Measurements from ENCODE around the gene GRM8. TPM values are rescaled to one million over a fixed set of nuclear protein-coding genes. Genes with fewer than 3 reads are reported as not detected.
"Not testable (repeated sequence)": the region's sequence is repeated elsewhere in the genome, so short reads cannot be mapped to it uniquely, and the experiment has no call there.

GRM8 gene
- total RNA-seq, 1 donor from 2014 or later = 3.3 TPM

DNA sequence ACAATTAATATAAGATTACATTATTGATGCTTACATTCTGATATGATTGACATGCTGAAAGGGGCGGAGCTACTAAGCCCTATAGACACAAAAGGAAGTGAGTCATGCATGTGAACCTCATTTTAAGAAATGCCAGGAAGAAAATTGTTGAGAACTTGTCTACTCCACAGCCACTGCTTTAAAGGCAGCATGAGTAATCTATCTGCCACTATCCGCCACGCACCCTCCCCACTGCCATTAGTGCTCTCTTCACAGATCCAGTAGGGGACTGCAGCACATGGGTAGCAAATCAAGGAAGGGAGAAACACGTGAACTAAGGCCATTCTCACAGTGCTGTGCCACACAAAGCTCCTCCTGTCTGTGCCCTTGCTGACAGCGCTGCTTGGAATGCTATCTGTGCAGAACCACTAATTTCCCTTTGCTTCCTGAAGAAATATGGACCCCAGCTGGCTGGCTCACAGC lies 524.8 kb downstream of the GRM8 start:
- no peak for DNase-seq (ENCODE audit: low spot score)

GRCh38 chr7:126723966-126724544 lies 528.7 kb downstream of the GRM8 start:
- no peak for DNase-seq (ENCODE audit: low spot score)

GRCh38 chr7:126720232-126720631 lies 532.5 kb downstream of the GRM8 start:
- DNase-seq (ENCODE audit: low spot score) = no peak

DNA sequence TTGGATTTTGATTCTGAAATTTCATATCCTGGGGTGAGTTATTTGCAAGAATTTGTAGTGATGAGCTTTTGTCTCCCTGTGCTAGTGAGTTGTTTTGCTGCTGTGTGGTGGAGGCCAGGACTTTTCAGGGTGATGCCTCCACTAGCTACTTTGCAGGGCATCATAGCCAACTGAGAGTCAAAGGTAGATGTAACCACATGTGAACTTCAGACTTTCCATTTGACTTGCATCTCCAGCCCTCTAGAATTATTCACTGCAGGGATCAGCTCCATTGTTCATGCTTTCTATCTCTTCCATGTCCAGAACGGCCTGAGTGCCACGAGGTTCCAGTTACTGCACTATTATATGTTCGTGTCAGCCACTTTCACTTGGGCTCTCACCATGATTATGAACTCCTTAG lies 534.3 kb downstream of the GRM8 start:
- DNase-seq (ENCODE audit: low spot score) = no peak

GRCh38 chr7:126716321-126716720 lies 536.4 kb downstream of the GRM8 start:
- DNase-seq (ENCODE audit: low spot score) = no peak

- DNase-seq (ENCODE audit: low spot score) = no peak
These were observed 537.7 kb downstream of the GRM8 start for GRCh38 chr7:126715076-126715475.

GRCh38 chr7:126702242-126703016 lies 550.3 kb downstream of the GRM8 start:
- no peak for DNase-seq (ENCODE audit: low spot score)

GRCh38 chr7:126700807-126701604 lies 551.7 kb downstream of the GRM8 start:
- DNase-seq (ENCODE audit: low spot score) = no peak

- no peak for DNase-seq (ENCODE audit: low spot score)
These were observed 553.0 kb downstream of the GRM8 start for GRCh38 chr7:126699707-126700106.

GRCh38 chr7:126698909-126699308 lies 553.8 kb downstream of the GRM8 start:
- DNase-seq (ENCODE audit: low spot score) = no peak

DNA sequence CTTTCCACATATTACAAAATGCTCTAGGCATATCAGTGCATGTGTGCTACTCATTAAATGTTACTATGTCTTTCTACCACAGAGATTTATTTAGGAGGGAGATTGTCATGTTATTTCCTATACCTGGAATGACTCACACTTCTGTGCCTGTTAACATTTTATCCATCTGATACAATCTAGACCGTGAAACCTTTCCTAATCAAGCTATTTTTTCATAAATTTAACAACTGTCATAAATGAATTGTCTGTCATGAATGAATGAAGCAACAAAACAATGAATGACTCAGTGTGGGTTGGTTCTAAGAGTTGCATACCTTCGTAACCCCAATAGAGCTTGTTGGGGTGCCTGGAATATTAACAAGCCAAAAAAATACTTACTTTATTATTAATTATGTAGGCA lies 554.3 kb downstream of the GRM8 start:
- DNase-seq (ENCODE audit: low spot score) = no peak

GRCh38 chr7:126696256-126697038 lies 556.3 kb downstream of the GRM8 start:
- no peak for DNase-seq (ENCODE audit: low spot score)

DNA sequence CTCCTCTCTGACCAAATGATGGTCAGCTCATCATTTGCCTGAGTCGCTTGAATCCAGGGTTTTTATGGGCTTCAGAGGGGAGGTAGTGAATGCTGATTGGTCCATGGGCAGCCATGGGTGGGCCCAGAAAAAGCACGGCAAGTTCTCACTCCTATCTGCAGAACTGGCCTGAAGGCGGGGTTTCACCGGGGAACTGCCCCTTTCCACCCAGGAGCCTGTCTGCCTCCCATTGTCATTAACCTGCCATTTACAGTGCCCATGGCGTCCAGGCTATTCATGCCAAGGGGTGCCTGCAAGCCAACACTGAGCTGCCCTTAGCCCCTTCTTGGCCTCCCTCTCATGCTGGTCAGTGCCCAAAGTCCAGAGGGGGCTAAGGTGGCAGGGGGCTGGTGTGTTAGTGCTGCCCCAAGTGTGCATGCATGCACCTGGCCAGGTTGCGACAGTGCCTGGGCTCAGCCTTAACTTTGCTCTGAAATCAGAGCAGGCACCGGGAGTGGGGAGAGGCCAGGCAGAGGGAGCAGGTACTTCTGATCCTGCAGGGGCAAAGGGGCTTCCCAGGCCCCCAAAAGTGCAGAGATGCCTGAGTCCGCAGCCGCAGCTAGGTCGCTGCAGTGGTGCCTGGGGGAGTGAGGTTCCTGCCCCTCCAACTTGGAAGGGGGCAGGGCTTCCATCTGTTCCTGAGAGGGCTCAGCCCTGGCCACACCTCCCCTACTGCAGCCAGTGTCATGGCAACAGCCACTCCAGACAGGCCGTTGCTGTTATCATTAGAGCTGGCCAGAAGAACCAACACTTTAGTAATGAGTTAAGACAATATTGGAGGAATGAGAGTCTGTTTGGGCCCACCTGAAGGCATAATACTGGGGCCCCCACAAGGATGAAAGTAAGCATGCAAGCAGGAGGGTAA lies 561.6 kb downstream of the GRM8 start:
- no peak for DNase-seq (ENCODE audit: low spot score)

DNA sequence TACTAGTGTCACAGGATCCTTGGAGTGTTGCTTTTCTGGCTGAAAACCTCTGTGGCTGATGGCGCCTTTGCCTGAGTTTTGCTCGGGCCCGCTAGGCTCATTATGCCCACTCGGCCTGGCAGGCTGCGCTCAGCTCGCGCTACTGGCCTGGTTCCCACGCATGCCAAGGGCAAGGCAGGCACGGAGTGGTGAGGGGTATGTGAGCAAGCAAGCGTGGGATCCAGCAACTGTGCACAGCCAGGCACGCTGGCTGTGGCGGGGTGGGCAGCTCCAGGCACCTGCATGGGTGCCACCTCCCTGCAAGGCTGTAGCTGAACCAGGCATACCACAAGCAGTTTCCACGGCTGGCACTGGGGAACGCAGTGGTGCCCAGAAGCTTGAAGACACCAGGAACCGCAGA lies 562.6 kb downstream of the GRM8 start:
- no peak for DNase-seq (ENCODE audit: low spot score)

DNA sequence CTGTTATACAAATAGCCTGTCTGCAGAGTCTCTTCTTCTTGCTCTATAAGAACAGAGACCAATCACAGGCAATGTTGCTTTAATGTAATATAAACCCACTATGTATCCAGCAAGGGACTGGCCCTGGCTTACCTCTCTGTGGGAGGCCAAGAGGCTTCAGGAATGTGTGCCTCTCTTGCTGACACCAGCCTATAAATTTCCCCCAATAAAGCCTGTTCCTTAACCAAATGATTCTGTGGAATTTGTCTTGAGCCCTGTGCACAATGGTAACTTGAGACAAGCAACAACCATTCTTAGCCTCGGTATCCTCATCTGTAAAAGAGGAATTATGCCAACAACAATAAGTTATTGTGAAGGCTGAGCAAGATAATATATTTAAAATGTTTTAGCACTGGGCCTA lies 563.7 kb downstream of the GRM8 start:
- DNase-seq (ENCODE audit: low spot score) = no peak

GRCh38 chr7:126686474-126686873 lies 566.3 kb downstream of the GRM8 start:
- DNase-seq (ENCODE audit: low spot score) = no peak

- no peak for DNase-seq (ENCODE audit: low spot score)
These were observed 567.1 kb downstream of the GRM8 start for GRCh38 chr7:126685596-126685995.

DNA sequence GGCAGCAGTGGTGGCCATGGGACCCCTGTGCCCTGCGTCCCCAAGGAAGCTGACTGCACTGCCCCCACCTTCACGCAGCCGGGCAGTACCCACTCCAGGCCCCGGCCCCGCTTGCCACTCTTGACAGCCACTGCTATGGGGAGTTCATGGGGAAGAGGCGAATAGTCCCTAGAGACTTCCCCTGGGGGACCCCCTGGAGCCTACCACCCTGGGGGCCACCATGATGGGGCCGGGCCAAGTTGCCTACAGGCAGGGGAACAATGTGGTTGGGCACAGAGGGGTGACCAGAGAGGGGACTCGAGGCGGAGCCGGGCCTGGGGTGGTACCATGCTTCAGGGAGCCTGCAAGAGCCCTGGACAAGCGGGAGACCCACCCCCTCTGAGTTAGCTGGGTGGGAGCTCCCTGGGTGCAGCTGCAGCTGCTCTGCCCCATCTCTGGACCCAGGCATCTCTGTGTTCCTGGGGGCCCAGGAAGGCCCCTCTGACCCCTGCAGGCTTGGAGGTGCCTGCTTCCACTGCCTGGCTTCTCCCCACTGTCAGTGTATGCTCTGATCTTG lies 567.6 kb downstream of the GRM8 start:
- no peak for DNase-seq (ENCODE audit: low spot score)

DNA sequence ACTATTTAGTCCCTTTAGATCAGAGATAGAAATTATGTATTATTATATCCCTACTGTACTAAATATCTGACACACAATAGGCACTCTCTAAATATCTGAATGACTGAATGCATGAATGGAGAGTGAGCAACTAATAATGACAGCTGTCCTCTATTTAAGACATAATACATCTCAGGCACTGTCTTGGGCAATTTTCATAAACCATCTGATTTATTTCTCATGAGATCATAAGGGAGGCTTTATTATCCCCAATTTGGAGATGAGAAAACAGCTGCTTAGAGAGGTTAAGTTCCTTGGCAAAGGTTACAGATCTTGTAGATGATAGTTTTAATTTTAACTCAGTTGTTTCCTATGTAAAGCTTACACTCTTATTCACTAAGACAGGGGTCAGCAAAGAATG lies 570.6 kb downstream of the GRM8 start:
- DNase-seq (ENCODE audit: low spot score) = no peak

DNA sequence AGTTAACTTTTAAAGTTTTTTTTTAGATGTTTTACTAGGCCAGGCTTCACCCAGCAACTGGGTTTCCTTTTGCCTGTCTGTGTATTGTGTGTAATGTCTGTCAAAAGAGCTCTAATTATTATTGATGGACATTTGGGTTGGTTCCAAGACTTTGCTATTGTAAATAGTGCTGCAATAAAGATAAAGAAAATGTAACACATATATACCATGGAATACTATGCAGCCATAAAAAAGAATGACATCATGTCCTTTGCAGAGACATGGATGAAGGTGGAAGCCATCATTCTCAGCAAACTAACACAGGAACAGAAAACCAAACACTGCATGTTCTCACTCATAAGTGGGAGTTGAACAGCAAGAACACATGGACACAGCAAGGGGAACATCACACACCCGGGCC lies 584.0 kb downstream of the GRM8 start:
- DNase-seq (ENCODE audit: low spot score) = not testable (repeated sequence)

DNA sequence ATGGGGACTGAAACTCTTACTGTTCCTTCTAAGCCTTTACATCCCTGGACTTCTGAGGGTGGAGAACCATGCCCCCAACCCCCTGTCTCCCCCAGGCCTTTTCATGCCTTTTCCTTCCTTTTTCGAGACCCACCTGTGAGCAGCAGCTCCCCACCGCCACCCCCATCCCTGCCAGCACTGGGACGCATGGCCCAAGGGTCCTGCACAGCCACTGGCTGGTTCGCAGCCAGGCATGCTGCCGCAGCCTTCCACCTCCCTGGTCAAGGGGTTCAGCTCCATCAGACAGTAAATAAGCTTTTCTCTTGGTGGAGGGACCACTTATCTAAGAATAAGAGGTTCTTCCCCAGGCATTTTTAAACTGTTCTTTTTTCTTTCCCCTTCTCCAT lies 584.4 kb downstream of the GRM8 start:
- no peak for DNase-seq (ENCODE audit: low spot score)
